ENCODE results near the gene ANAPC7.
"Not testable (repeated sequence)": the region's sequence is repeated elsewhere in the genome, so short reads cannot be mapped to it uniquely, and the experiment has no call there.

ANAPC7 gene

GRCh38 chr12:110373425-110373824 is 30.1 kb downstream of the ANAPC7 start:
- DNase-seq, result no peak

GRCh38 chr12:110373025-110373424 is 30.5 kb downstream of the ANAPC7 start:
- DNase-seq, result no peak

- DNase-seq, result no peak
Measured at GRCh38 chr12:110372056-110372425, 31.5 kb downstream of the ANAPC7 start.

- DNase-seq, result no peak
Measured at GRCh38 chr12:110371408-110372055, 32.0 kb downstream of the ANAPC7 start.

GRCh38 chr12:110370732-110371231 is 32.7 kb downstream of the ANAPC7 start:
- no peak for DNase-seq

- DNase-seq, result no peak
Measured at GRCh38 chr12:110369992-110370391, 33.5 kb downstream of the ANAPC7 start.

GRCh38 chr12:110367181-110367864 is 36.2 kb downstream of the ANAPC7 start:
- DNase-seq, result peak; percentile 12

GRCh38 chr12:110366321-110367142 is 37.0 kb downstream of the ANAPC7 start:
- no peak for DNase-seq

- DNase-seq, result no peak
Measured at GRCh38 chr12:110365489-110366320, 37.8 kb downstream of the ANAPC7 start.

GRCh38 chr12:110361216-110361615 is 42.3 kb downstream of the ANAPC7 start:
- no peak for DNase-seq

GRCh38 chr12:110358384-110359097 is 45.0 kb downstream of the ANAPC7 start:
- not testable (repeated sequence) for DNase-seq

- no peak for DNase-seq
Measured at GRCh38 chr12:110355073-110355472, 48.4 kb downstream of the ANAPC7 start.

- no peak for DNase-seq
Measured at GRCh38 chr12:110354172-110354780, 49.2 kb downstream of the ANAPC7 start.

GRCh38 chr12:110353211-110353965 is 50.1 kb downstream of the ANAPC7 start:
- no peak for DNase-seq

GRCh38 chr12:110352401-110352800 is 51.1 kb downstream of the ANAPC7 start:
- DNase-seq, result no peak

GRCh38 chr12:110351119-110351518 is 52.4 kb downstream of the ANAPC7 start:
- DNase-seq, result no peak

GRCh38 chr12:110349514-110350151 is 53.9 kb downstream of the ANAPC7 start:
- DNase-seq, result no peak

GRCh38 chr12:110349096-110349495 is 54.4 kb downstream of the ANAPC7 start:
- no peak for DNase-seq

GRCh38 chr12:110348431-110349059 is 55.0 kb downstream of the ANAPC7 start:
- no peak for DNase-seq

GRCh38 chr12:110347767-110348166 is 55.7 kb downstream of the ANAPC7 start:
- DNase-seq, result no peak
